ENCODE data around the gene ZNF90. TPM values are rescaled to one million over a fixed set of nuclear protein-coding genes. Genes with fewer than 3 reads are reported as not detected.

Gene ZNF90
- total RNA-seq, 2 experiments from 2014 or later = 2.9 to 3.7 TPM

GRCh38 chr19:20167651-20168122 lies 89.9 kb downstream of the ZNF90 start:
- Mint-ChIP-seq H3K4me1 (ENCODE audit: low read depth) (peaks cover 57% of the 10 kb centered on the region), H3K9me3 (peaks cover 3% of the 10 kb centered on the region), H3K27me3 (no peaks in the 10 kb centered on the region), H3K36me3 (ENCODE audit: low read depth) (peaks cover 56% of the 10 kb centered on the region), H3K27ac (peak overlapping the region; percentile 87), H3K4me3 (peak overlapping the region; percentile 98)
- Histone ChIP-seq H3K27me3 (ENCODE audit: control insufficient read depth in 1 of 2, insufficient read depth in 2 of 2, low read length in 2 of 2) (no peaks in the 10 kb centered on the region), H3K36me3 (ENCODE audit: insufficient read depth, low read length) (peaks cover 9% of the 10 kb centered on the region), H3K4me1 (ENCODE audit: insufficient read depth, low read length) (peaks cover 10% of the 10 kb centered on the region), H3K9me3 (ENCODE audit: control insufficient read depth in 1 of 2, insufficient read depth in 1 of 2, low read length in 2 of 2) (peaks cover 0 to 39% of the 10 kb centered on the region in 2 experiments), H3K27ac (ENCODE audit: low read depth in 1 of 2, low read length in 2 of 2) (no peak overlapping the region), H3K4me3 (ENCODE audit: low read length) (peak overlapping the region; percentile 67)
- no peak for TF ChIP-seq CTCF (IDR thresholded peaks at IDR 0.05)
- ChIA-PET CTCF (no interaction called here), POLR2A (interaction anchor here (0.9 to 2.2 kb wide), 17 partner anchors 11 to 1600 kb away, joined by 3 to 21 read pairs (median 6); partner anchors contain the start of genes ZNF100, ZNF429, ZNF626 and ZNF66)
- intact Hi-C loops (cut with DNase I, micrococcal nuclease) = loop anchor here (5.0 to 10.0 kb wide), 7 partner anchors 70 to 1667 kb away; partner anchors contain the start of genes ZNF43 (in 1 of the 2), ZNF66 (in 1 of the 2), ZNF682 (in 1 of the 2) and ZNF737 (in 1 of the 2)
- DNase-seq (peak in 2 of 14 experiments; percentile 3 to 6), ATAC-seq (ENCODE audit: poor library complexity) (no peak)

Other genes starting within 250 kb of the ZNF90 start
- 1 to 10 TPM; 4.9 to 5.2 TPM for gene ZNF253, start 212.1 kb upstream of the ZNF90 start, total RNA-seq
- gene ZNF93, start 177.1 kb upstream of the ZNF90 start, total RNA-seq = 1 to 10 TPM; 4.4 to 5.4 TPM
- gene ZNF682, start 38.5 kb upstream of the ZNF90 start, total RNA-seq = 10 to 100 TPM; 12.5 to 16.0 TPM
- 1 to 10 TPM; 3.0 to 3.8 TPM for gene ZNF486, start 89.2 kb downstream of the ZNF90 start, total RNA-seq

Measured in CD4-positive, alpha-beta T cell (primary cell).